ENCODE measurements around the gene SPDYE6.

DNA sequence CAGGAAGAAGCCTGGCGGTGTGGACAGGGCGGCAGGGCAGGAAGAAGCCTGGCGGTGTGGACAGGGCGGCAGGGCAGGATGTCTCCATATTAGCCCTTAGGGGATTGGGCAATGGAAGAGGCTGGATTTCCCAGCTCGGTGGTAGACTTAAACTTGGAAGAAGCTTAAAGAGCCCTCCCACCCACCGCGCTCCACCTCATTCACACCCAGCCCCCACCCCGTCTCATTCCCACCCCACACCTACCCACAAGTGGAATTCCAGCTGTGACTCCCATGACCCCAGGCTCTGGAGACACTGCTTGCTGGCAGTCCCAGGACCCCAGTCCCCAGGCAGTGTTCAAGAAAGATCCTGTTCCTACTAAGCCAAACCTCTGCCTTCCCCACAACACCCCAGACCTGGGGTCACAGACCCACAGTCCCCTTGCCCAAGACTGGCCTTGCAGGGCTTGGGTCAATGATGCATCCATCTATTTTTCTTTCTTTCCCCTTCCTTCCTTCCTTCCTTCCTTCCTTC, 34.0 kb downstream of the SPDYE6 start:
- TF ChIP-seq, protein P1, sequence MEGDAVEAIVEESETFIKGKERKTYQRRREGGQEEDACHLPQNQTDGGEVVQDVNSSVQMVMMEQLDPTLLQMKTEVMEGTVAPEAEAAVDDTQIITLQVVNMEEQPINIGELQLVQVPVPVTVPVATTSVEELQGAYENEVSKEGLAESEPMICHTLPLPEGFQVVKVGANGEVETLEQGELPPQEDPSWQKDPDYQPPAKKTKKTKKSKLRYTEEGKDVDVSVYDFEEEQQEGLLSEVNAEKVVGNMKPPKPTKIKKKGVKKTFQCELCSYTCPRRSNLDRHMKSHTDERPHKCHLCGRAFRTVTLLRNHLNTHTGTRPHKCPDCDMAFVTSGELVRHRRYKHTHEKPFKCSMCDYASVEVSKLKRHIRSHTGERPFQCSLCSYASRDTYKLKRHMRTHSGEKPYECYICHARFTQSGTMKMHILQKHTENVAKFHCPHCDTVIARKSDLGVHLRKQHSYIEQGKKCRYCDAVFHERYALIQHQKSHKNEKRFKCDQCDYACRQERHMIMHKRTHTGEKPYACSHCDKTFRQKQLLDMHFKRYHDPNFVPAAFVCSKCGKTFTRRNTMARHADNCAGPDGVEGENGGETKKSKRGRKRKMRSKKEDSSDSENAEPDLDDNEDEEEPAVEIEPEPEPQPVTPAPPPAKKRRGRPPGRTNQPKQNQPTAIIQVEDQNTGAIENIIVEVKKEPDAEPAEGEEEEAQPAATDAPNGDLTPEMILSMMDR (IDR thresholded peaks at IDR 0.05; ENCODE audit: poor library complexity, severe bottlenecking) = no peak
- no peak for TF ChIP-seq EZH2 (IDR thresholded peaks at IDR 0.05; ENCODE audit: borderline replicate concordance, insufficient read depth, low read length, poor library complexity, severe bottlenecking)
- TF ChIP-seq, protein P2, sequence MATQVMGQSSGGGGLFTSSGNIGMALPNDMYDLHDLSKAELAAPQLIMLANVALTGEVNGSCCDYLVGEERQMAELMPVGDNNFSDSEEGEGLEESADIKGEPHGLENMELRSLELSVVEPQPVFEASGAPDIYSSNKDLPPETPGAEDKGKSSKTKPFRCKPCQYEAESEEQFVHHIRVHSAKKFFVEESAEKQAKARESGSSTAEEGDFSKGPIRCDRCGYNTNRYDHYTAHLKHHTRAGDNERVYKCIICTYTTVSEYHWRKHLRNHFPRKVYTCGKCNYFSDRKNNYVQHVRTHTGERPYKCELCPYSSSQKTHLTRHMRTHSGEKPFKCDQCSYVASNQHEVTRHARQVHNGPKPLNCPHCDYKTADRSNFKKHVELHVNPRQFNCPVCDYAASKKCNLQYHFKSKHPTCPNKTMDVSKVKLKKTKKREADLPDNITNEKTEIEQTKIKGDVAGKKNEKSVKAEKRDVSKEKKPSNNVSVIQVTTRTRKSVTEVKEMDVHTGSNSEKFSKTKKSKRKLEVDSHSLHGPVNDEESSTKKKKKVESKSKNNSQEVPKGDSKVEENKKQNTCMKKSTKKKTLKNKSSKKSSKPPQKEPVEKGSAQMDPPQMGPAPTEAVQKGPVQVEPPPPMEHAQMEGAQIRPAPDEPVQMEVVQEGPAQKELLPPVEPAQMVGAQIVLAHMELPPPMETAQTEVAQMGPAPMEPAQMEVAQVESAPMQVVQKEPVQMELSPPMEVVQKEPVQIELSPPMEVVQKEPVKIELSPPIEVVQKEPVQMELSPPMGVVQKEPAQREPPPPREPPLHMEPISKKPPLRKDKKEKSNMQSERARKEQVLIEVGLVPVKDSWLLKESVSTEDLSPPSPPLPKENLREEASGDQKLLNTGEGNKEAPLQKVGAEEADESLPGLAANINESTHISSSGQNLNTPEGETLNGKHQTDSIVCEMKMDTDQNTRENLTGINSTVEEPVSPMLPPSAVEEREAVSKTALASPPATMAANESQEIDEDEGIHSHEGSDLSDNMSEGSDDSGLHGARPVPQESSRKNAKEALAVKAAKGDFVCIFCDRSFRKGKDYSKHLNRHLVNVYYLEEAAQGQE (IDR thresholded peaks at IDR 0.05; ENCODE audit: borderline replicate concordance) = no peak
- no peak for TF ChIP-seq POLR2AphosphoS5 (IDR thresholded peaks at IDR 0.05)
- no peak for TF ChIP-seq EP300 (conservative IDR thresholded peaks at IDR 0.05; ENCODE audit: poor library complexity, severe bottlenecking)
- TF ChIP-seq TAF1 (IDR thresholded peaks at IDR 0.05; ENCODE audit: low read depth) = no peak
- no peak for TF ChIP-seq MXI1 (conservative IDR thresholded peaks at IDR 0.05; ENCODE audit: poor library complexity, severe bottlenecking)
- no peak for TF ChIP-seq SMC3 (conservative IDR thresholded peaks at IDR 0.05; ENCODE audit: poor library complexity)
- TF ChIP-seq RAD21 (conservative IDR thresholded peaks at IDR 0.05) = no peak

Data from neural cell (in vitro differentiated cells).